ENCODE results near the gene KCNF1. TPM values are rescaled to one million over a fixed set of nuclear protein-coding genes. Genes with fewer than 3 reads are reported as not detected.

Gene KCNF1
- total and polyA plus RNA-seq, 10 of the 15 experiments (the other 5 are each of a cell fraction or from before 2014, with no cell fraction given), result not detected

GRCh38 chr2:10883801-10884478, 27.8 kb upstream of the KCNF1 start (continued):
- TF ChIP-seq ZNF687 (IDR thresholded peaks at IDR 0.05) (peak; percentile 58; the same call in 1 of the 2 replicates), POU2F2 (IDR thresholded peaks at IDR 0.05; ENCODE audit: borderline replicate concordance, low read depth, low read length) (no peak), NR2F1 (conservative IDR thresholded peaks at IDR 0.05) (peak; percentile 76), IKZF1 (conservative IDR thresholded peaks at IDR 0.05) (0 out of 2 replicates have a peak, but pooled peaks have one; percentile 47)

GRCh38 chr2:10884574-10884975, 27.2 kb upstream of the KCNF1 start:
- in situ Hi-C loops (cut with MboI), result no loop called here
- BruUV-seq (replicated peaks), result no TSS peak
- Histone ChIP-seq H3K27me3 (replicated peaks in 1 of 2; ENCODE audit: control insufficient read depth in 2 of 2, insufficient read depth in 2 of 2, low read length in 1 of 2) (peaks cover 2 to 11% of the 10 kb centered on the region in 2 experiments; a peak in 2 of 4 replicates), H3K4me2 (ENCODE audit: control insufficient read depth, insufficient read depth) (no peak overlapping the region), H3K9ac (ENCODE audit: control insufficient read depth, insufficient read depth, low read length) (no peak overlapping the region), H3K4me1 (ENCODE audit: control insufficient read depth, insufficient read depth, low read length) (no peaks in the 10 kb centered on the region; the same call in 1 of the 2 replicates), H2AFZ (ENCODE audit: control insufficient read depth, low read depth, low read length) (no peak overlapping the region), H3K36me3 (ENCODE audit: control insufficient read depth in 2 of 2, insufficient read depth in 2 of 2, low read length in 1 of 2) (no peaks in the 10 kb centered on the region), H4K20me1 (ENCODE audit: control insufficient read depth, insufficient read depth) (no peaks in the 10 kb centered on the region), H3K79me2 (ENCODE audit: control insufficient read depth, insufficient read depth, low read length) (no peaks in the 10 kb centered on the region), H3K27ac (ENCODE audit: control insufficient read depth, insufficient read depth) (no peak overlapping the region), H3K9me3 (replicated peaks; ENCODE audit: control insufficient read depth, insufficient read depth, low read length) (no peaks in the 10 kb centered on the region; the same call in 1 of the 3 replicates), H3K4me3 (no peak overlapping the region)
- ChIA-PET CTCF (interaction anchor here (0.8 to 2.0 kb wide), 3 partner anchors 19 to 49 kb away, joined by 3 to 10 read pairs (median 3); no protein-coding TSS in a partner anchor), SMC1A (ENCODE audit: uncharacterized antibody, unreplicated experiment) (interaction anchor here (1.2 to 4.0 kb wide), 6 partner anchors 11 to 22 kb away, joined by 3 to 37 read pairs (median 4); no protein-coding TSS in a partner anchor), POLR2A (interaction anchor here (1.3 to 2.5 kb wide), 3 partner anchors 10 to 15 kb away, joined by 3 to 15 read pairs (median 4); no protein-coding TSS in a partner anchor), RAD21 (ENCODE audit: unreplicated experiment) (interaction anchor here (0.9 to 3.4 kb wide), 4 partner anchors 10 to 19 kb away, joined by 3 to 30 read pairs (median 17); no protein-coding TSS in a partner anchor)
- no peak for FAIRE-seq
- TF ChIP-seq IKZF1 (conservative IDR thresholded peaks at IDR 0.05) (peak; percentile 40; the same call in 1 of the 2 replicates), IRF4 (IDR thresholded peaks at IDR 0.05; ENCODE audit: low read depth, low read length) (no peak), DPF2 (IDR thresholded peaks at IDR 0.05) (0 out of 2 replicates have a peak, but pooled peaks have one; percentile 19), NFXL1 (IDR thresholded peaks at IDR 0.05; ENCODE audit: borderline replicate concordance) (no peak), EGR1 (IDR thresholded peaks at IDR 0.05; ENCODE audit: borderline replicate concordance in 1 of 2, low read depth in 2 of 2, low read length in 2 of 2) (0 out of 3 replicates have a peak, but pooled peaks of 1 of the 2 experiments have one; percentile 29)
- TF ChIP-seq, protein P1, sequence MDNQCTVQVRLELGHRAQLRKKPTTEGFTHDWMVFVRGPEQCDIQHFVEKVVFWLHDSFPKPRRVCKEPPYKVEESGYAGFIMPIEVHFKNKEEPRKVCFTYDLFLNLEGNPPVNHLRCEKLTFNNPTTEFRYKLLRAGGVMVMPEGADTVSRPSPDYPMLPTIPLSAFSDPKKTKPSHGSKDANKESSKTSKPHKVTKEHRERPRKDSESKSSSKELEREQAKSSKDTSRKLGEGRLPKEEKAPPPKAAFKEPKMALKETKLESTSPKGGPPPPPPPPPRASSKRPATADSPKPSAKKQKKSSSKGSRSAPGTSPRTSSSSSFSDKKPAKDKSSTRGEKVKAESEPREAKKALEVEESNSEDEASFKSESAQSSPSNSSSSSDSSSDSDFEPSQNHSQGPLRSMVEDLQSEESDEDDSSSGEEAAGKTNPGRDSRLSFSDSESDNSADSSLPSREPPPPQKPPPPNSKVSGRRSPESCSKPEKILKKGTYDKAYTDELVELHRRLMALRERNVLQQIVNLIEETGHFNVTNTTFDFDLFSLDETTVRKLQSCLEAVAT (IDR thresholded peaks at IDR 0.05), result peak; percentile 42; the same call in 1 of the 2 replicates
- intact Hi-C loops (cut with micrococcal nuclease; ENCODE audit: unreplicated experiment), result no loop called here
- peak; percentile 31 for DNase-seq (ENCODE audit: low read depth, low spot score)
- peak; percentile 31; the same call in 1 of the 3 replicates for ATAC-seq
- 42% methylated on average over 5 of the region's 5 CpGs for WGBS (ENCODE audit: insufficient coverage, insufficient replicate concordance, low lambda C conversion rate, missing lambda C conversion rate)
